COLO668 (cell line): ENCODE results near the gene RRP15.
A peak's percentile ranks its signal among the peaks of the same experiment; 100 is the strongest.

Experiments
- DNase-seq: peaks from one replicate; lab custom pipeline; 2025; ENCODE audit not compliant: unreplicated experiment; lab: John Stamatoyannopoulos, UW

RRP15 gene

DNA sequence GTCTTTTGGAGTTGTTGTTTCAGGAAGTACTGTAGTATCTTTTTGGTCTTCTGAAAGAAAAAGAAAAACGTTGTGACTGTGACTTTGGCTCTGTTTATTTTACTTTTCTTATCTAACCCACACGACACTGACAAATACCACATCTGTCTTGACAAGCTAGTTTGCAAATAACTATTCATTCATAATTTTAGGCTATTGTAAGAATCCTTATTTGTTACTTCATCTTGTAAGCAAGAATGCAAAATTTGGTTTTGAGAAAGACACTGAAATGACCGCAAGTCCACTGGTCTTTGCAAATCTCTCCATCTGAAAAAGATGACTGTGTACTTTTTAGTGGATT lies 72.8 kb downstream of the RRP15 start:
- DNase-seq = no peak

DNA sequence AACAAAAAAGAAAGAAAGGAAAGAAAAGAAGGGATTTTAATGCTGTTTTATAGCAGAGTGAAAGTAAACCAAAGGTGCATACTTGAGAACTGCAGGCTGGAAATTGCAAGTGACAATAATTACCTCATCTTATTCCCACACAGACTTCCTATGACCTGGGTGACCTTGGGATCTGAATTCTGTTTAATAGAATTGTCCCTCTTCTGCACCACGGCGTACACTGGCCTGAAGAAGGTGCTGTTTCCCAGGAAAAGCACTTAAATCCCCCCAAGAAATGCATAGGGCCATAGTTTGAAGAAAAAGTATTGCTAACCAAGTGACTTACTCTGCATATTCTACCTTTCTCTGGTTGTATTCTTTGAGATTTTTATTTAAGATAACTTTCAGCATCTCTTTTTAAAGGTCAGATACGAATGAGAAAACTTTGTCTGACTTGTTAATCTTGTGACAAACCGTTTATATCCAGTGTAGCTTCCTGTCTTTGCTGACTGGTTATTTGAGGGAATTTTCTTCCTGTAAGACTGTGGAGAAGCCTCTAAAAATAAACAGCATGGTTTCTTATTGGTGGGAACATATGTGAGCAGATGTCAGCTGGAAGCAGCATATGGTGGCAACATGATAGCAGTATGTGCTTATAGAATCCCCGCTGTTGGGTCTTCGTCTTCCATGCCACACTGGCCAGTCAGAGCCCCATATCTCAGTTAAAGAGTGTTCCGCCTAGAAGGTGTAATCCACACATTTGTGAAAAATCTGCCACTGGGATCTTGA lies 76.4 kb downstream of the RRP15 start:
- DNase-seq = peak; percentile 18

DNA sequence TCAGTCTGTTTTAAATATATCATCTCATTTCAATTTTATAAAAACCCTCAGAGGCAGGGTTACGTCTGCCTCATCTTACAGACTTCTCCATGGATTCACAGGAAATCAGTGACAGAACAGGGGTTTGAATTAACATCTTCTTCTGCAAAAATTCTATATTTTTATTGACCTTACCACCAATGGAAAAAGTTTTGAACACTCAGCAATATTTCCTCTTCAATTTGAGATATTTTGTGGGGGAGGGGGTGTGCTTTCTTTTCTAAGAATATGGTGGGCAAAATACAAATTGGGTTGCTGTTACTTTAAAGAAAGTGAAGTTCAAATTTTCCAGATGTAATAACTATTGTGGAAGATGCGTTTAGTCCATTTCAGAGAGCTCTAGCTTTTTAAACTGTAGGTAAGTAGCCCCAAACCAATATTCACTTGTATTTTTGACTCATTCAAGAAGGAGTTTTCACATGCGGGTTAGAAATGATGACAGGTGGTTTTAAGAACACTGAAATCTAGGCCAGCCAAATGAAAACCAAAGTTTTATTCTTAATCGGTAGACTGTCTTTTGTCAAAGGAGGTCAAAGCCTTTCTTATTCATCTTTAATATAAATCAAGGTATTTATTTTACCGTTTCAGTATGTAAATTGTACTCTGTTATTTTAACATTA lies 77.5 kb downstream of the RRP15 start:
- no peak for DNase-seq

DNA sequence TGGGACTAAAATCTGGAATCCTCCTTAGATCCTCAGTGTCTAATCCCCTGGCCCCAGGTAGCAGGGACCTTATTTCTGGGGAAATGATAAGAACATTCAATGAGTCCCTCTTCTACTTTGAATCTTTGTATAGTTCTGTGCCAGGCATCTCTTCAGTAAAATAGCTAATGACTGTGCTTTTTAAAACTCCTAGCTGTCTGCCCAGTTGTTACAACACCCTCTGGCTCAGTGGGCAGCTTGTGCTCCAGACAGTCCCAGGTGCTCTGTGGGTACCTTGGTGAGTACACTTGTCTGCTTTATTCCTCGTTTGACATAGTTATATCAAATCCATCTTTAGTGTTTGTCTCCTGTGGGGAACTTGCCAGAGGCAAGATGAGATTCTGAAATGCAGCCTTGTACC lies 78.0 kb downstream of the RRP15 start:
- DNase-seq = no peak

DNA sequence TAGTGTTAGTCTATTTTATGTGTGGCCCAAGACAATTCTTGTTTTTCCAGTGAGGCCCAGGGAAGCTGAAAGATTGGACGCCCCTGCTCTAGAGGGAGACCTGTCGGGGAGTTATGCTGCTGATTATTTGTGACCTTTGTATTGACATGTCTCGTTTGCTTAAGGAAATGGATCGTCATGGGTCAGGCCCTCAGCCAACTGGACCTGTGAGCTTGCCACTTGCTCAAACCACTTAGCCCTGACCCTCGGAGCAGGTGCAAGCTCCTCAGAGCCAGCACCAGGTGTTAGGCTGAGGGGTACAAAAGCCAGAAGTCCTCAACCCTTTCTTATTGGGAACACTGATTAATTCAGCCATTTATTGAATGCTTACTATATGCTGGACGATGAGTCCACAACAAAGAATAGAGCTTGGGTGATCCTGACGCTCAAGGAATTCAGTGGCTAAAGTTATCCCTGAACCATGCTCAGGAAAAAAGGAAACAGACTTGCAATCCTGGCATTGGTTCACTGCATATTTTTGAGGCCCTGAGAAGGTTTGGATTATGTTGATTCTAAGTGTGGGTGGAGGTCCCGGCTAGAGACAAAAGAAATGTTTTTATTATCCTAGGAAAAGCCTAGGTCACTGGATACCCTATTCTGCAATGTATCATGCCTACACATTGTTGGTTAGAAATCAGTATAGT lies 79.1 kb downstream of the RRP15 start:
- DNase-seq = peak; percentile 16

DNA sequence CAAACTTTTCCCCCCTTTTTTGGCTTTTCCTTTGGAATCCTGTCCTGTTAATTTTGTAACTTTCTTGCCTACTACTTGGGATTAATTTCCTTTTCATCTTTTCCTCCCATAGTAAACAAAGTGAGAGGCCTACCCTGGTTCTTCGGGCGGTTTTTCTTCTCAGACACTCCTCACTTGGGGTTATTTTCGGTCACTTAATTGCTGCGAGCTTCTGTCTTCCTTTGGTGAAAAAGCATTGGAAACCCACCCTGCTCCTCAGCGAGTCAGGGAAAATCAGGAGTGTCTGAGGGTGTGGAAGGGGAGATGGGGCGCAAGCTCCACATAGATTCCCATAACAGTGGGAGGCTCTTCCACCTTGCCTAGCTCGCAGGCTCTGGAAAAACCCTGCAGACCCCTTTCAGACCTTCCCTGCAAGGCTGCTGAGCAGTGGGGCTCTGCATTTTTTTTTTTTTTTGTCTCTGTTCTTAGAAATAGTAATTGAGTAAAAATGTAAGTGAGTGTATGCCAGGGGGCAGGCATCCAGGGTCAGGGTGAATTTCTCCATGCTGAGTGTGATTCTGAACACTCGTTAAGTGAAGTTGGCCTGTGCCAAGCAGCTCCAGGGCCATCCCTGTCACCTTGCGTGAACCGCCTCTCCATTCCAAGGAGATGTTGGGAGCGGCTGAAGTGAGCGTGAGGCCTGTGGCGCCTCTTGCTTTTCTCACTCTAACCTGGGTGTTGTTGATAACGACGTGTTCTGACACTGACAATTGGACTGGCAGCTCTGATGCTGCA lies 80.3 kb downstream of the RRP15 start:
- no peak for DNase-seq

DNA sequence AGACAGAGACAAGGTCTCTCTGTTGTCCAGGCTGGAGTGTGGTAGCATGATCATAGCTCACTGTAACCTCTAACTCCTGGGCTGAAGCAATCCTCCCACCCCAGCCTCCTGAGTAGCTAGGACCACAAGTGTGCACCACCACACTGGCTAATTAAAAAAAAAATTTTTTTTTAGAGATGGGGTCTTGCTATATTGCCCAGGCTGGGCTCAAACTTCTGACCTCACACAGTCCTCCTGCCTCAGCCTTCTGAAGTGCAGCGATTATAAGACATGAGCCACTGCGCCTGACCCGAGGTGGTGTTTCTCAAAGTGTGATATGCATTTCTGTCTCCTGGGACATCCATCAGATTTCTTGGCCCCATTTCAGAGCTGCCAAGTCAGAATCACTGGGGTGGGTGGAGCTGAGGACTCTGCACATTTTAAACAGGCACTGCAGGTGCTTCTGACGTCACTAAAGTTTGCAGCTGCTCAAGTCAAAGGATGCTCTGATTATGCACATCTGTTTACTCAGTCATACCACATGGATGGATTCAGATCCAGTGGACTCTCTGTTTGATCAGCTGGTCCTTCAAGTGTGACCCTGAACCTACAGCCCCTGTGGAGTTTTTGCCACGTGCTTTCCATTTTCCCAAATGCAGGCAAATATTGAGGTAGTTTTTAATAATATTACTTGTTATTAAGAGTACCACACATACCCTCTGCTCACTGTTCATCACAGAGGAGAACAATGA lies 81.4 kb downstream of the RRP15 start:
- DNase-seq = peak; percentile 92

DNA sequence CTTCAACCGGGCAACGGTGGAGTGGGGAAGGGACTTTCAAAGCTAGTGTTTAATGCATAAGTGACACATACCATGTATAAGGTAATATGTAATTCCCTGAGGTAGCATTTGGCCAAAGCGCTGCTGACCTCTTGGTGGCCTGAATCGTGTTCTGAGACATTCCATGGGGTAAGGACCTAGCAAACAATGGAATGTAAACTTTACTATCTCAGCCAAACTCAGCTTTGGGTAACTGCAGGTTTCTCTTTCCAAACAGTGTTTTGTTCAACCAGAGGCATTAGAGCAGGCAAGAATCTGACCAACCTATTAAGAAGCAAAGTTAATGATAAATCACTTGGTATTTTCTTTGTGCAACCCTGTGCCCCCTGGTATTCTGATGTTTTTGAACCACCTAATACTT lies 82.0 kb downstream of the RRP15 start:
- DNase-seq = no peak

DNA sequence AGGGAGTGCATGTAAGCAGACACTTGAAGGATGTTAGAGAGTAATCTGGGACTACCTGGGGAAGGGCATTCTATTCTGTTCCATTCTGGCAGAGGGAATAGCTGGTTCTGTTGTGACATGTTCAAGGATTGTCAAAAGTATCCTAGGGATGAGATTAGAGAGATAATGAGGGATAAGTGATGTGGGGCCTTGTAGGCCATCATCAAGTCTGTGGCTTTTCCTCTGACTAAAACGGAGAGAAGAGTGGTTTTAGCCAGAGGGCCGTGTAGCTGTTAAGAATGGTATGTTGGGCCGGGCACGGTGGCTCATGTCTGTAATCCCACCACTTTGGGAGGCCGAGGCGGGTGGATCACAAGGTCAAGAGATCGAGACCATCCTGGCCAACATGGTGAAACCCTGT lies 83.6 kb downstream of the RRP15 start:
- DNase-seq = no peak

DNA sequence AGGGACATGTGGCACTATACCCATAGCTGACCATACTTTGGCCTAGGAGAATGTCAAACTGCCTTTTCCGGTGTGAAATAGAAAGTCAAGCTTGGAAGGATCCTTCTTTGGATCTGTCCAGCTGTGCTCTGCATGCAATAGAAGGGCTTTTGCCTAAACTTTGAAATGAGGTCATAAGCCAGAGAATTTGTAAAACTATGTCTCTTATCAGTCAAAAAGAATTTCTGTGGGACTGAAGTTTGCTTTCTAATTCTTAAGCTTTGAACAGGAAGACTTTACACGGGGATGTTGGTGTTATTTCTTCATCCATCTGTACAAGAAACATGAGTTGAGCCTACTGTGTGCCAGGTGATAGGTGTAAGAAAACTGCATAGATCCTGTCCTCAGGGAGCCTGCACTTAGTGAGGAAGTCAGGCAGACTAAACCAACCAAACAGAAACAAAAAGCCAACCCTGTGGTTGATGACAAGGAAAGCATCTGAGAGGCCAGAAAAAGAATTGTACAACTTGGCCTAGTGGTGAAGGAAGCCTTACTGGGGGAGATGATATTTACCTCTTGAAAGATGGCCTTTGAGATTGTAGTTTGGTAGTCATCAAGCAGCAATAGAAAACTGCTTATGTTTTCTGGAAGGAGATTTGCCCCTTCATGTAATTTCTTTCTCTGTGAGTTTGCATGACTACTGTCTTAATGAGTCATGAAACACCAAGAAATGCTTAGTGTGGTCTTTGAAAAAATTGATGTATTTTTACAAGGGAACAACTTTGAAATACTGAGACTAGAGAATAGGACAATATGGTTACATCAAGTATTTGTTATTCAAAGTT lies 84.8 kb downstream of the RRP15 start:
- no peak for DNase-seq

DNA sequence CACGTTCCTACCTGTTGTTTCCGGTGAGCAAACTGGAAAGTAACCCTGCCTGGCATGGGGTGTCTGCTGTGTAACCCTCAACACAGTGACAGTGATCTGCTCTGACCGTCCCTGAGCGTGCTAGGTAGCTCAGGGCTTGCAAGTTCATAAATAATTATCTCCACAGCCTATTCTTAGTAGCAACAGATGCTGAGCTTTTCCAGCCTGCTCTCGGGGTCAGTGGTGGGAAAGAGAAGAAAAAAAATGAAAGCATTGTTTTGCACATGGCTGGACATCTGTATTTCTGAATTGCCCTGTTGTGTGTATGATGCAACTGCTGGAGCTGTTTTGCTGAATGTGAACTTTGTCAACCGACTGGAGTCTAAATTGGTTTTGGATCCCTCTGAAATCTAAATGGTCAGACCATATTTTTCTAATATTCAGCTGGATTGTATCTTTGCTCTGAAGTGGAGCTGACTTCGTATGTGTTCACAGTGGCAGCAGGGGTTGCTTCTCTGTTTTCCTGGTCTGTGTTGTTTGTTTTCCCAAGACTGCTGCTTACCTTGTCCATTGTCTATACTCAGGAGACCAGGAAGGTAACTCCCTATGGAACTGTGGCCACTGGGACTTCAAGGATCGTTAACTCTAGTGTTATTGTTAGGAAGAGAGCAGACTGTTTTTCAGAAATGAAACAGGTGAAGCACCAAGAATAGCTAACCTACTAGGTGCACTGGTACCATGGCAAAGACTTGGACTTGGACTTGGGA lies 87.0 kb downstream of the RRP15 start:
- DNase-seq = peak; percentile 56

DNA sequence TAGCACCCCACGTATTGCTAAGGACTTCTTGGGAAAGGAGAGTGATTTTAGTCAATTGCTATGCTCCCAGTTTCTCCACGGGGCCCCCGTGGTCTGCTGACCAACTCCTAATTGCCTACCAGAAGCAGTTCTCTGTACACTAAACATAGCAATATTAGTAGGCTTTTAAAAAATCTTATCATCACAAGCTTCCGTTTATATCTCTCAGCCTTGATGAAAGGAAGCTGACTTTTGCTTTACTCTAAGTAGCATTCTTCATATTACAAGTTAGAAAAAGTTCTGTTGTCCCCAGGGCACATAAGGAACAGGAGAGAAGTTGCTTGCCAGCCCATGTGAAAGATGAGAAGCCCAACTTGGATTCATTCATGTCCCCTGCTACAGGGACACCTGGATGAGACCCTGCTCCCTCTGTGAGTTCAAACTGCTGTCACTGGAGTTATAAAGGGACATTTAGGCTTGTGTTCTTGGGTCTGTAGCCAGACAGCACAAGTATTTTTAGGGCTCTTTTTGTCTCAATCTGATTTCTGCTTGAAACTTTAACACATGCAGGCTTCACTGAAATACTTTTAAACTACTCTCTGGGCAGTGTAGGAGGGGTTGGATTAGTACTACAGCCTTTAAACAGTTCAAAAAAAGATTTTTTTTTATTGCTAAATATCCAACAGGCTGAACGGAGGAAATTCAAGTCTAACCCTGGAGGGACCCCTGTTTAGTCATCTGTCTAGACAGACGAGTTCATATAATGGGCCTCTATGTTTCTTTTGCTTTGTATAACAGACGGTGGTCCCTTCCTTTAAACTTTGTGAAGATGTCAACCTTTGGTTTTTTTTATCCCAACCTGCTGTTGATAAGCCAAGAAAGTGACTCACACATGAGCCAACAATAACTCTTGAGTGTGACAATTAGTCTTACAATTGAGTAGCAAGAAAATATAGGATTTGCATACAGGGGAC lies 89.6 kb downstream of the RRP15 start:
- no peak for DNase-seq

DNA sequence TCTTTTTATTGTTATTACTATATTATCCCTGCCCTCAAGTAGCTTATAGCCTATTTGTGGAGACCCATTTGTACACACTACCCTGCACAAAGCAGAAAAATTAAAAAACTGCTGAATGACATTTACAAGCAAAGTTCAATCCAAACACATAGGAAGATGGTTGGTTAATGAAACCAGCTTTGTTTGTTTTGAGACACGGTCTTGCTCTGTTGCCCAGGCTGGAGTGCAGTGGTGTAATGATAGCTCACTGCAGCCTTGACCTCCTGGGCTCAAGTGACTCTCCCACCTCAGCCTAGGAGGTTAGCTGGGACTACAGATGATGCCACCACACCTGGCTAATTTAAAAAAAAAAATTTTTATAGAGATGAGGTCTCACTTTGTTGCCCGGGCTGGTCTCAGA lies 91.6 kb downstream of the RRP15 start:
- no peak for DNase-seq

DNA sequence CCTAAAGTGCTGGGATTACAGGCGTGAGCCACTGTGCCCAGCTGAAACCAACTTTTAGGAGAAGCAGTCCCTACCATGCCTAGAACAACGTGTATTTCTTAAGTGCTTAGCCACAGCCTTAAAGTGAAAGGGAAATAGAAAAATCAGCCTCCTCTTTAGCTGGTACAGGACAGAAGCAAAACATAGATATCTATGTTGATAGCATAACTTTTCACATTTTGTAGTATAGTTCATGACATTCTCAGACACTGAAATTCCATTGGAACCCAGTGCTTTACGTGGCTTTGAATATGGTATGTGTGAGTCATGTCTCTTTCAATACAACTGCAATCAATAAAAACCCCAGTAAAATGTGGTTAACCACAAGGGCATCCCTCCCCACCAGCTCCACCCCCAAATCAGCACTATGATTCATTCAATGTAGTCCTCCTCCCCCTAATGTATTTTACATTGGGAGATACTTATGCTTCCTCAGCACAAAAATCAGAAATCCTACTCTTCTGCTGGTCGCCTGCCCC lies 92.1 kb downstream of the RRP15 start:
- DNase-seq = peak; percentile 65

DNA sequence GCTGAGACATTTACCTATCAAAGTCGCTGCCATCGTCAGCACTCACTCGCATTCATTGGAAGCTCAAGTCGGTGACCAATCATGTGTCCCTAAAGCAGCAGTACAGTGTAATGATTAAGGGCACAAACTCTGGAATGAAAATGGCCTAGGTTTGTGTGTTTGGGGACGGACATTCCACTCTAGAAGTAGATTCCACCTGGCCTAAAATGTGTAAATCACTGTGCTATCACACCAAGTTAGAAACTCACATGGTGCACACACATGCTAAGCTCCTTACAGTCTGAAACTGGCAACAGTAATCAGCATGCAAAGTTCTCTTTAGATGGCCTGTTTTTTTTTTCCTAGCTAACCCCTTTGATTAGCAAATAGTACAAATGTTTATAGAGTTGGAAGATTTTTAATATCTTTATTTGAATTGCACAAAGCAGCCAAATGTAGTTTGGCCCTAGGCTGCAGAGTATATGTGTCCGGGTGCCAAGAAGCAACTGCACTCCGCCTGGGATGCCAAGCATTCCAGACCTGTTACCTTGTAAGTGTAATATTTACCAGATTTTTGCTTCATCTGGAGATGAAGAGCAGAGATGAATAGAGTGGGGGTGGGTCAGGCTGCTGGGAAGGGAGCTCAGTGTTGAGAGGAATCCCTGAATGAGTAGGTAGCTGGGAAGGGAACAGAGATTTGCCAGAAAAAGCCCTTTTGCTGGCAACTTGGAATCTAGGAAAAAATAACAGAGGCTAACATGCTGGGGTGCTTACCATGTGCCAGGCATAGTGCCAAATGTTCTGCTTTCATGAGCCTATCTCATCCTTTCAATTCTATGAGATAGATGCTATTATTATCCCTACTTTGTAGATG lies 95.3 kb downstream of the RRP15 start:
- DNase-seq = no peak

DNA sequence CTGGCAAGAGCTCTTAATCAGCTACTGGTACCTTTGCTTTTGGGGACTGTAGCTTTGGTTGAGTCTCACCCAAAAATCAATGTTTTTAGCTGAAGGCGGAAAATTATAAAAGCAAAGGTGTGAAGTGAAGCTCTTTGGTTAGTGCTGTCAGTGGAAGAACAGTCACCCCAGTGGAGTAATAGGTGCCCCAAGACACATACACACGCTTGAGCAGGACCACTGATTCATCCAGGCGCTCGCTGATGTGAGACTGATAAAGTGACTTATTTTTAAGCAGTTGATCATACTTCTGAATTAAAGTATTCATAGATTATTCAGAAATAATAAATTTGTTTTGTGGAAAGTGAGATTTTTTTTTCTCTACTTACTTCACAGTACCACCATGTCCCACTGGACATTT lies 97.2 kb downstream of the RRP15 start:
- no peak for DNase-seq

DNA sequence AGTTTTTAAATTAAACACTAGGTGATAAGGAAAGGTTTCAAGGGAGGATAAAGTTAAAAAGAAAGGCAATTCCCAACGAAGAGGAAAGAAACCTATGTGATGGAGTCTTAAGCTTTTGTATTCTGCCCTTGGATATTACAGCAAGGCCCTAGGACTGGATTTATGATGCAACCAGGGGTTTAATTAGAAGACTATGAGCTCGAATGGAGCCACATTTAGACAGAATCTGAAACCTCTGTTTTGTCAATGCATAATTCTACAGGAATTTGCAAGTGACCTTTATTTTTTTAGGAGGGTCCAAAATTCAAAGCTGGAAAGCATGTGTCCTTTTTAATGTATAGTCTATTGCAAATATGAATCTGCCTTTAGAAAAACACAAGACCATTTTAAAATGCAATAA lies 98.0 kb downstream of the RRP15 start:
- no peak for DNase-seq
